Stomach smooth muscle (tissue), 2 donors: Measurements from ENCODE around the gene SUMO3.

Experiments used
- H3K27ac ChIP-seq: one replicate; pipeline ENCODE4 v1.7.0; 2013; ENCODE audit warnings: mild to moderate bottlenecking, low read length, inconsistent platforms
- H3K27me3 ChIP-seq, 2 donors: one replicate each; pipeline ENCODE4 v1.7.0; 2013; ENCODE audit warnings: low read length in 2 of 2; ENCODE audit not compliant: insufficient read depth in 2 of 2, control insufficient read depth in 1 of 2
- H3K36me3 ChIP-seq, 2 donors: one replicate each; pipeline ENCODE4 v1.7.0; 2013; ENCODE audit warnings: low read length in 2 of 2; ENCODE audit not compliant: control insufficient read depth in 2 of 2, insufficient read depth in 2 of 2
- H3K4me1 ChIP-seq: one replicate; pipeline ENCODE4 v1.7.0; 2013; ENCODE audit warnings: low read length; ENCODE audit not compliant: control insufficient read depth, insufficient read depth
- H3K4me3 ChIP-seq, 2 donors: one replicate each; pipeline ENCODE4 v1.7.0; 2013; ENCODE audit warnings: low read length in 2 of 2
- H3K9ac ChIP-seq, 2 donors: one replicate each; pipeline ENCODE4 v1.7.0; 2013; ENCODE audit warnings: low read length in 2 of 2, mild to moderate bottlenecking in 1 of 2
- H3K9me3 ChIP-seq, 2 donors: one replicate each; pipeline ENCODE4 v1.7.0; 2013; ENCODE audit warnings: low read length in 2 of 2; ENCODE audit not compliant: control insufficient read depth in 2 of 2
- donor health status: healthy.
- donor health status: Pancreatic carcinoma.

SUMO3 gene

DNA sequence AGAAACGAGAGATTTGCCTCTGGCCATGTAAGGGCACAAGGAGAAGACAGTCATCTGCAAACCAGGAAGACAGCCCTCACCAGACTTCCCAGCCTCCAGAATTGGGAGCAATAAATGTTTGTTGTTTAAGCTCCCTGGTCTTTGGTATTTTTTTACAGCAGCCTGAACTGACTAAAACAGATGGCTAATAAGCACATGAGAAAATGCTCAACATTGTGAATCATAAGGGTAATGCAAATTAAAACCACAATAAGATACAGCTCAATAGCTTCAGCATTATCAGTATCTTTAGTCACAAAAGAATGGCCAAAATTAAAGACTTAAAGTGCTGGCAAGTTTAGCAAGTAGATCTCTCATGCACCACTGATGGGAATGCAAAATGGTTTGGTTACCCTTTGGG is 28.0 kb downstream of the SUMO3 start:
- no peaks in the 10 kb centered on the region for H3K27me3 ChIP-seq
- peaks cover 10% of the 10 kb centered on the region for H3K4me1 ChIP-seq
- no peak overlapping the region for H3K27ac ChIP-seq
- no peaks in the 10 kb centered on the region for H3K9me3 ChIP-seq
- H3K4me3 ChIP-seq, result no peak overlapping the region
- H3K9ac ChIP-seq, result no peak overlapping the region
- peaks cover 3 to 10% of the 10 kb centered on the region in 2 donors for H3K36me3 ChIP-seq

DNA sequence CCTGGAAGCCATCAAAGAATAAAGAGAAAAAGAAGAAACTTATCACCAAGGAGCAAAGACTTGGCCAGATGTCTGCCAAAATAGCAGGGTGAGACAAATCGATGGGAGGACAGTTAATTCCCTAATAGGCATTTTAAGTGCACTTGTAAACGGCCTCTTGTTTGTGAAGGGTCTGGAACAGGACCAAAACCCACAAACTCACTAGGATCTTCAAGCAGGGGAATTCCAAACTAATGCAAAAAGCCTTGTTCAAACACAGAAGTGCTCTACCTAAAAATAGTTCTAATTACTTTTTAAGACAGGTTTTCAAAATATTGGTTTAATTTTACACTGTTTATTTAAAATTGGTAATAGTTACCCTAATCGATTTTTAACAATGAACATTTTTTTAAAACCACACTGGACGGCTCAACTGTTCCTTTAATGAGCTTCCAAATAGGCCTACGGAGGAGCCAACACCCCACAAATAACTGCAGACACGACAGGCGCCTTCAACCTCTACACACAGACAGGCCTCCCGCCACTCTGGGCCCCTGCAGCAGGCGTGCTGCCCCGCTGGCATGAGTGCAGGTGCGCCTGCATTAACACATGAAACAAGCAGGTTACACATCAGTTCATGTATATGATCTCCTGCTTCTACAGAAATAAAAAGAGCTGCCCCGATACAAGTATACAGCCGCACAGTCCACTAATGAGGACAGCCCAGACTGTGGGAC is 32.1 kb downstream of the SUMO3 start:
- Histone ChIP-seq H3K9me3 (no peaks in the 10 kb centered on the region), H3K27me3 (no peaks in the 10 kb centered on the region), H3K9ac (no peak overlapping the region), H3K4me3 (no peak overlapping the region), H3K4me1 (peaks cover 4% of the 10 kb centered on the region), H3K27ac (no peak overlapping the region), H3K36me3 (peaks cover 5 to 19% of the 10 kb centered on the region in 2 donors)

DNA sequence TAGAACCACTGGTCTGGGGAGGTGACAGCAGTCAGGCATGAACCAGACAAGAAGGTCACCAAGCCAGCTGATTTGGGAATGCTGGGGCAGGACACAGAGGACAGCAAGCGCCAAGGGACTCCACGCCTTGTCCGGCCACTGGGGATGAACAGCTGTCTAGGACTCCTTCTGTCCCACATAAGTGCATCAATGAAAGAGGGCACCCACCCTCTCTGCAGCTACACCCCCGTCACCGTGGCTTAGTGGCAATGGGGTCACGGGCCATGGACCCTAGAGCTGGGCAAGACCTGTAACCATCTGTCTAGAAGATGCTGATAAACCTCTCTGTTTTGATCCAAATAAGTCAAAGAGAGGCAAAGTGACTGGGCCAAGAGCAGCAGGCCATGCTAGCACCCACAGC is 33.1 kb downstream of the SUMO3 start:
- no peak overlapping the region for H3K4me3 ChIP-seq
- H3K4me1 ChIP-seq, result peaks cover 4% of the 10 kb centered on the region
- no peak overlapping the region for H3K9ac ChIP-seq
- H3K27ac ChIP-seq, result no peak overlapping the region
- H3K9me3 ChIP-seq, result no peaks in the 10 kb centered on the region
- peaks cover 5 to 20% of the 10 kb centered on the region in 2 donors for H3K36me3 ChIP-seq
- H3K27me3 ChIP-seq, result no peaks in the 10 kb centered on the region

GRCh38 chr21:44783020-44783696 is 34.7 kb downstream of the SUMO3 start:
- Histone ChIP-seq H3K4me3 (no peak overlapping the region), H3K9ac (no peak overlapping the region), H3K4me1 (peaks cover 4% of the 10 kb centered on the region), H3K9me3 (no peaks in the 10 kb centered on the region), H3K27ac (no peak overlapping the region), H3K27me3 (no peaks in the 10 kb centered on the region), H3K36me3 (peaks cover 5 to 26% of the 10 kb centered on the region in 2 donors)

- Histone ChIP-seq H3K27ac (no peak overlapping the region), H3K36me3 (peaks cover 3 to 22% of the 10 kb centered on the region in 2 donors), H3K9ac (no peak overlapping the region)
These were observed 36.9 kb downstream of the SUMO3 start for GRCh38 chr21:44780767-44781459.

DNA sequence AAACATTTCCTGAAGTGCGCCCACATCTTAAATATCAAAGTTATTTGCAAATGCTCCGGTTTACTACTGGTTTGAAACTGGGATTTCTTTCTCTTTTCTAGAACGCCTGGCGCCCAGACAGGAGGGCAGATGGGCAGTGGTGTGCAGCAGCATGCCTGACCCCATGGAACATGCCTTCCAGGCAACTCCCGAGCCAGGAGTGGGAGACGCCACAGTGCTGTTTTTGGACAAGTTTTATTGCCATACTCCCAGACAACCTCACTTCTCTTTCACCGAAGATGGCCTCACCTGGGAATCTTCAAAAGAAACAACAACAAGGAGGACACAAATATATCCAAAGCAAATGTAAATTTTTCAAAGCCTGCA is 37.7 kb downstream of the SUMO3 start:
- Histone ChIP-seq H3K4me3 (no peak overlapping the region), H3K9me3 (no peaks in the 10 kb centered on the region), H3K36me3 (peaks cover 7 to 21% of the 10 kb centered on the region in 2 donors), H3K4me1 (peaks cover 3% of the 10 kb centered on the region), H3K27ac (no peak overlapping the region), H3K9ac (no peak overlapping the region), H3K27me3 (no peaks in the 10 kb centered on the region)

More at GRCh38 chr21:44780767-44781459, 36.9 kb downstream of the SUMO3 start:
- H3K9me3 ChIP-seq, result no peaks in the 10 kb centered on the region
- no peak overlapping the region for H3K4me3 ChIP-seq
- H3K27me3 ChIP-seq, result no peaks in the 10 kb centered on the region
- peaks cover 4% of the 10 kb centered on the region for H3K4me1 ChIP-seq

- Histone ChIP-seq H3K4me1 (no peaks in the 10 kb centered on the region), H3K4me3 (no peak overlapping the region), H3K27ac (no peak overlapping the region), H3K9me3 (no peaks in the 10 kb centered on the region), H3K27me3 (no peaks in the 10 kb centered on the region), H3K9ac (no peak overlapping the region), H3K36me3 (peaks cover 8 to 24% of the 10 kb centered on the region in 2 donors)
These were observed 38.3 kb downstream of the SUMO3 start for GRCh38 chr21:44779417-44780136.

- no peak overlapping the region for H3K4me3 ChIP-seq
- H3K9ac ChIP-seq, result no peak overlapping the region
- no peaks in the 10 kb centered on the region for H3K4me1 ChIP-seq
- no peak overlapping the region for H3K27ac ChIP-seq
- H3K36me3 ChIP-seq, result peaks cover 12 to 26% of the 10 kb centered on the region in 2 donors
- H3K9me3 ChIP-seq, result no peaks in the 10 kb centered on the region
- H3K27me3 ChIP-seq, result no peaks in the 10 kb centered on the region
These were observed 38.9 kb downstream of the SUMO3 start for GRCh38 chr21:44778983-44779382.

DNA sequence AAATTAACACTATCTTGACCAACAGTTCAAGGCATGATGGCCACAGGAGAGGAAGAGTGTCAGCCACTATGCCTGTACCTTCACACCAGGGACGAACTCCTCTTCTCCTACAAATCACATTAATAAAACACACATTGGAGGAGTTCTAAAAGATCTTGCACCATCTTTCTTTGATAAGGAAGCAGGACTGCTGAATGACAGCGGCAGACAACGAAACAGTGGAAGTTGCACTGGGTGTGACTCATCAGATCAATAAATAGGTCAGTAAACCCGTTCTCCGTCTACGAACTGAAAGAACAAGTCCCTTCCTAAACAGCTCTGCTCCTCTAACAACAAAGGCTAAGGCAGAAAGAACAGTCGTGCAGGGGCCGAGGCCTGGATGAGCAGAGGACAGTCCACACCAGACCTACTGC is 39.4 kb downstream of the SUMO3 start:
- H3K9ac ChIP-seq, result no peak overlapping the region
- no peak overlapping the region for H3K4me3 ChIP-seq
- H3K9me3 ChIP-seq, result no peaks in the 10 kb centered on the region
- no peaks in the 10 kb centered on the region for H3K4me1 ChIP-seq
- no peak overlapping the region for H3K27ac ChIP-seq
- H3K27me3 ChIP-seq, result no peaks in the 10 kb centered on the region
- H3K36me3 ChIP-seq, result peaks cover 14 to 27% of the 10 kb centered on the region in 2 donors

GRCh38 chr21:44778094-44778493 is 39.8 kb downstream of the SUMO3 start:
- Histone ChIP-seq H3K27ac (no peak overlapping the region), H3K9me3 (no peaks in the 10 kb centered on the region), H3K4me1 (no peaks in the 10 kb centered on the region), H3K4me3 (no peak overlapping the region), H3K36me3 (peaks cover 16 to 28% of the 10 kb centered on the region in 2 donors), H3K9ac (no peak overlapping the region), H3K27me3 (no peaks in the 10 kb centered on the region)
